ENCODE results near the gene MAGI3.

Gene MAGI3

GRCh38 chr1:113389953-113390834 lies at the start of gene MAGI3:
TSS of gene MAGI3 (plus strand) at chr1:113390515. CDS start at chr1:113391034, 519 bp downstream.
- FAIRE-seq, result peak; percentile 86

- no peak for FAIRE-seq
Observed at GRCh38 chr1:113353580-113353979, 36.7 kb upstream of the MAGI3 start.

GRCh38 chr1:113363935-113364334 lies 26.4 kb upstream of the MAGI3 start:
- no peak for FAIRE-seq

GRCh38 chr1:113369040-113369439 lies 21.3 kb upstream of the MAGI3 start:
- no peak for FAIRE-seq

GRCh38 chr1:113369699-113370098 lies 20.6 kb upstream of the MAGI3 start:
- no peak for FAIRE-seq

- FAIRE-seq, result no peak
Observed at GRCh38 chr1:113370868-113371267, 19.4 kb upstream of the MAGI3 start.

- peak; percentile 80 for FAIRE-seq
Observed at GRCh38 chr1:113372546-113372945, 17.8 kb upstream of the MAGI3 start.

GRCh38 chr1:113373644-113374043 lies 16.7 kb upstream of the MAGI3 start:
- peak; percentile 37 for FAIRE-seq

- no peak for FAIRE-seq
Observed at GRCh38 chr1:113375878-113376277, 14.4 kb upstream of the MAGI3 start.

- FAIRE-seq, result no peak
Observed at GRCh38 chr1:113380075-113380474, 10.2 kb upstream of the MAGI3 start.

GRCh38 chr1:113388017-113388620 lies 2.2 kb upstream of the MAGI3 start:
- FAIRE-seq, result no peak

GRCh38 chr1:113388621-113389358 lies 1.5 kb upstream of the MAGI3 start:
- no peak for FAIRE-seq

- no peak for FAIRE-seq
Observed at GRCh38 chr1:113389359-113389952, 859 bp upstream of the MAGI3 start.

GRCh38 chr1:113390871-113391648 lies 745 bp downstream of the MAGI3 start:
- FAIRE-seq, result no peak

- no peak for FAIRE-seq
Observed at GRCh38 chr1:113391649-113392271, 1.4 kb downstream of the MAGI3 start.

GRCh38 chr1:113392541-113393128 lies 2.3 kb downstream of the MAGI3 start:
- no peak for FAIRE-seq

GRCh38 chr1:113394043-113394862 lies 3.9 kb downstream of the MAGI3 start:
- no peak for FAIRE-seq

- peak; percentile 33 for FAIRE-seq
Observed at GRCh38 chr1:113394863-113395259, 4.5 kb downstream of the MAGI3 start.

GRCh38 chr1:113396102-113396501 lies 5.8 kb downstream of the MAGI3 start:
- FAIRE-seq, result no peak

- FAIRE-seq, result no peak
Observed at GRCh38 chr1:113396585-113396984, 6.3 kb downstream of the MAGI3 start.

Data from endometrium (tissue), 2 donors.